Stimulated activated effector memory CD8-positive, alpha-beta T cell treated with anti-CD3 and anti-CD28 coated beads, Interleukin-12 subunit alpha, Interleukin-12 subunit beta, amount 100 ng/mL, for 72 hours (primary cell): ENCODE data around the gene RNF8.
A peak's percentile ranks its signal among the peaks of the same experiment; 100 is the strongest.

Experiments used
- ATAC-seq: fragments of 150-1000 bp; cut with Tn5 transposase; 2 replicates; pipeline ENCODE4 v1.10.0; 2021
- DNase-seq, 2 donors: peaks; one replicate each; pipeline ENCODE4 v3.0.0; 2021 to 2022; ENCODE audit warnings: low spot score in 2 of 2
- H3K27ac Mint-ChIP-seq: one replicate; pipeline ENCODE4 v1.8.0; 2022; ENCODE audit warnings: mild to moderate bottlenecking, mixed read lengths
- H3K36me3 Mint-ChIP-seq: one replicate; pipeline ENCODE4 v1.8.0; 2022; ENCODE audit warnings: mild to moderate bottlenecking, mixed read lengths
- H3K4me1 Mint-ChIP-seq: one replicate; pipeline ENCODE4 v1.8.0; 2022; ENCODE audit warnings: mixed read lengths
- H3K4me3 Mint-ChIP-seq: one replicate; pipeline ENCODE4 v1.8.0; 2022; ENCODE audit warnings: mild to moderate bottlenecking, mixed read lengths
- H3K9me3 Mint-ChIP-seq: one replicate; pipeline ENCODE4 v1.8.0; 2022; ENCODE audit warnings: mixed read lengths

The RNF8 gene

GRCh38 chr6:37365791-37366190 lies 12.0 kb downstream of the RNF8 start:
- Mint-ChIP-seq H3K36me3 (peaks cover 61% of the 10 kb centered on the region), H3K4me1 (peaks cover 17% of the 10 kb centered on the region), H3K9me3 (no peaks in the 10 kb centered on the region), H3K27ac (no peak overlapping the region), H3K4me3 (no peak overlapping the region)
- DNase-seq (no peak), ATAC-seq (no peak)

- H3K27ac Mint-ChIP-seq = no peak overlapping the region
Observed at GRCh38 chr6:37366910-37367309, 13.1 kb downstream of the RNF8 start.

GRCh38 chr6:37368961-37369320 lies 15.2 kb downstream of the RNF8 start:
- no peak for DNase-seq
- ATAC-seq = no peak
- no peaks in the 10 kb centered on the region for H3K9me3 Mint-ChIP-seq
- H3K27ac Mint-ChIP-seq = peak overlapping the region; percentile 30
- H3K4me3 Mint-ChIP-seq = no peak overlapping the region
- peaks cover 71% of the 10 kb centered on the region for H3K36me3 Mint-ChIP-seq
- H3K4me1 Mint-ChIP-seq = peaks cover 20% of the 10 kb centered on the region

More at GRCh38 chr6:37366910-37367309, 13.1 kb downstream of the RNF8 start:
- peaks cover 20% of the 10 kb centered on the region for H3K4me1 Mint-ChIP-seq
- ATAC-seq (no peak), DNase-seq (no peak)
- no peak overlapping the region for H3K4me3 Mint-ChIP-seq
- H3K9me3 Mint-ChIP-seq = no peaks in the 10 kb centered on the region
- peaks cover 69% of the 10 kb centered on the region for H3K36me3 Mint-ChIP-seq

GRCh38 chr6:37369321-37370201 lies 15.8 kb downstream of the RNF8 start:
- Mint-ChIP-seq H3K4me1 (peaks cover 20% of the 10 kb centered on the region), H3K9me3 (no peaks in the 10 kb centered on the region), H3K36me3 (peaks cover 69% of the 10 kb centered on the region), H3K4me3 (no peak overlapping the region), H3K27ac (peak overlapping the region; percentile 30)
- DNase-seq = no peak
- no peak for ATAC-seq

GRCh38 chr6:37371154-37372083 lies 17.6 kb downstream of the RNF8 start:
- H3K9me3 Mint-ChIP-seq = no peaks in the 10 kb centered on the region
- peaks cover 20% of the 10 kb centered on the region for H3K4me1 Mint-ChIP-seq
- H3K27ac Mint-ChIP-seq = peak overlapping the region; percentile 30
- H3K36me3 Mint-ChIP-seq = peaks cover 75% of the 10 kb centered on the region
- no peak for DNase-seq
- no peak overlapping the region for H3K4me3 Mint-ChIP-seq
- ATAC-seq = no peak

GRCh38 chr6:37372116-37372515 lies 18.3 kb downstream of the RNF8 start:
- no peak overlapping the region for H3K4me3 Mint-ChIP-seq
- DNase-seq = no peak
- H3K36me3 Mint-ChIP-seq = peaks cover 82% of the 10 kb centered on the region
- no peak overlapping the region for H3K27ac Mint-ChIP-seq
- ATAC-seq = no peak
- H3K4me1 Mint-ChIP-seq = peaks cover 20% of the 10 kb centered on the region
- H3K9me3 Mint-ChIP-seq = no peaks in the 10 kb centered on the region

- DNase-seq = no peak
- H3K4me3 Mint-ChIP-seq = no peak overlapping the region
- H3K4me1 Mint-ChIP-seq = peaks cover 11% of the 10 kb centered on the region
- H3K36me3 Mint-ChIP-seq = peaks cover 84% of the 10 kb centered on the region
- no peaks in the 10 kb centered on the region for H3K9me3 Mint-ChIP-seq
- ATAC-seq = no peak
- no peak overlapping the region for H3K27ac Mint-ChIP-seq
Observed at GRCh38 chr6:37373822-37374471, 20.2 kb downstream of the RNF8 start.

- Mint-ChIP-seq H3K27ac (peak overlapping the region; percentile 53), H3K4me3 (no peak overlapping the region), H3K36me3 (peaks cover 84% of the 10 kb centered on the region), H3K9me3 (no peaks in the 10 kb centered on the region), H3K4me1 (peaks cover 6% of the 10 kb centered on the region)
- DNase-seq (no peak), ATAC-seq (no peak)
Observed at GRCh38 chr6:37375376-37375775, 21.6 kb downstream of the RNF8 start.

GRCh38 chr6:37376078-37376743 lies 22.4 kb downstream of the RNF8 start:
- Mint-ChIP-seq H3K4me1 (no peaks in the 10 kb centered on the region), H3K36me3 (peaks cover 84% of the 10 kb centered on the region), H3K9me3 (no peaks in the 10 kb centered on the region), H3K27ac (no peak overlapping the region), H3K4me3 (no peak overlapping the region)
- no peak for ATAC-seq
- no peak for DNase-seq

GRCh38 chr6:37381579-37381978 lies 27.8 kb downstream of the RNF8 start:
- Mint-ChIP-seq H3K9me3 (no peaks in the 10 kb centered on the region), H3K36me3 (peaks cover 87% of the 10 kb centered on the region), H3K4me3 (no peak overlapping the region), H3K27ac (no peak overlapping the region), H3K4me1 (no peaks in the 10 kb centered on the region)
- ATAC-seq (peak; percentile 50), DNase-seq (no peak)

- Mint-ChIP-seq H3K4me3 (no peak overlapping the region), H3K9me3 (no peaks in the 10 kb centered on the region), H3K27ac (no peak overlapping the region), H3K4me1 (no peaks in the 10 kb centered on the region), H3K36me3 (peaks cover 71% of the 10 kb centered on the region)
- DNase-seq (no peak), ATAC-seq (no peak)
Observed at GRCh38 chr6:37382994-37383765, 29.4 kb downstream of the RNF8 start.

GRCh38 chr6:37388578-37388977 lies 34.8 kb downstream of the RNF8 start:
- Mint-ChIP-seq H3K27ac (no peak overlapping the region), H3K9me3 (no peaks in the 10 kb centered on the region), H3K36me3 (peaks cover 17% of the 10 kb centered on the region), H3K4me1 (no peaks in the 10 kb centered on the region), H3K4me3 (no peak overlapping the region)
- DNase-seq (no peak), ATAC-seq (no peak)

GRCh38 chr6:37389857-37390256 lies 36.1 kb downstream of the RNF8 start:
- Mint-ChIP-seq H3K4me1 (no peaks in the 10 kb centered on the region), H3K4me3 (no peak overlapping the region), H3K27ac (no peak overlapping the region), H3K9me3 (no peaks in the 10 kb centered on the region), H3K36me3 (peaks cover 8% of the 10 kb centered on the region)
- ATAC-seq (no peak), DNase-seq (no peak)

GRCh38 chr6:37391120-37391519 lies 37.3 kb downstream of the RNF8 start:
- H3K36me3 Mint-ChIP-seq = no peaks in the 10 kb centered on the region
- no peak overlapping the region for H3K27ac Mint-ChIP-seq

More at GRCh38 chr6:37391120-37391519, 37.3 kb downstream of the RNF8 start:
- Mint-ChIP-seq H3K9me3 (no peaks in the 10 kb centered on the region), H3K4me3 (no peak overlapping the region), H3K4me1 (no peaks in the 10 kb centered on the region)
- DNase-seq (no peak), ATAC-seq (no peak)
